ENCODE measurements around the gene ARHGEF16. TPM values are rescaled to one million over a fixed set of nuclear protein-coding genes. Genes with fewer than 3 reads are reported as not detected.

Gene ARHGEF16
- polyA plus RNA-seq, 1 of the 3 experiments (the other 2 are of a cell fraction): 0.18 TPM

DNA sequence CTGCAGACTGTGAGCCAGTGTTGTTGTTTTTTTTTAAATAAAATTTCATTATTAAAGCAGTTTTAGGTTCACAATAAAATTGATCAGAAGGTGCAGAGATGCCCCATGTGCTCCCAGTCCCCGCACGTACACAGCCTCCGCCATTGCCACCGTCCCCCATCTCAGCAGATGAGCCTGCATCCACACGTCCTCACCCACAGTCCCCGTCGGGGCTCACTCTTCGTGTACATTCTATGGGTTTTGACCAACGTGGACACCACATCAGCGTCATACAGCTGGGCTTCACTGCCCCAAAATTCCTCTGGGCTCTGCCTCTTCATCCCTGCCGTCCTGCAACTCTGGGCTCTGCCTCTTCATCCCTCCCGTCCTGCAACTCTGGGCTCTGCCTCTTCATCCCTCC is 11.6 kb upstream of the ARHGEF16 start:
- ChIA-PET CTCF (interaction anchor here (0.7 to 5.3 kb wide), 6 partner anchors 10 to 122 kb away, joined by 3 to 64 read pairs (median 4); no protein-coding TSS in a partner anchor), POLR2A (no interaction called here)
- Histone ChIP-seq H2AFZ (ENCODE audit: low read depth) (no peak overlapping the region), H4K20me1 (ENCODE audit: insufficient read depth) (no peaks in the 10 kb centered on the region), H3K36me3 (replicated peaks in 1 of 2; ENCODE audit: control insufficient read depth in 1 of 2, insufficient read depth in 2 of 2, low read length in 1 of 2) (no peaks in the 10 kb centered on the region), H3K9me3 (no peaks in the 10 kb centered on the region), H3K79me2 (ENCODE audit: insufficient read depth) (no peaks in the 10 kb centered on the region), H3K9me2 (no peaks in the 10 kb centered on the region), H3K9ac (no peak overlapping the region), H3K27ac (ENCODE audit: low read depth in 2 of 2, low read length in 1 of 2) (no peak overlapping the region), H3K4me1 (ENCODE audit: control insufficient read depth in 1 of 2, insufficient read depth in 2 of 2, low read depth in 1 of 2, low read length in 1 of 2) (no peaks in the 10 kb centered on the region), H3F3A (replicated peaks; ENCODE audit: insufficient read depth) (no peaks in the 10 kb centered on the region), H3K4me3 (ENCODE audit: low read depth in 2 of 2, low read length in 1 of 2) (no peak overlapping the region), H3K27me3 (ENCODE audit: insufficient read depth) (no peaks in the 10 kb centered on the region), H3K4me2 (no peak overlapping the region)
- 49% methylated on average over 12 of the region's 12 CpGs for WGBS (ENCODE audit: low lambda C conversion rate)
- TF ChIP-seq RAD21 (IDR thresholded peaks at IDR 0.05; ENCODE audit: low read length) (no peak), SMC3 (IDR thresholded peaks at IDR 0.05; ENCODE audit: low read depth, low read length) (no peak), FOXM1 (IDR thresholded peaks at IDR 0.05; ENCODE audit: low read depth) (no peak), NFIC (IDR thresholded peaks at IDR 0.05; ENCODE audit: borderline replicate concordance) (no peak), EP300 (IDR thresholded peaks at IDR 0.05; ENCODE audit: borderline replicate concordance in 1 of 2, low read depth in 1 of 2, low read length in 1 of 2) (no peak), TEAD4 (IDR thresholded peaks at IDR 0.05; ENCODE audit: borderline replicate concordance, insufficient read depth) (no peak), MXI1 (IDR thresholded peaks at IDR 0.05; ENCODE audit: low read depth, low read length) (no peak), YY1 (IDR thresholded peaks at IDR 0.05; ENCODE audit: low read depth) (no peak), RFX5 (IDR thresholded peaks at IDR 0.05; ENCODE audit: low read length) (no peak), ELF1 (IDR thresholded peaks at IDR 0.05) (no peak)
- TF ChIP-seq, protein P1, sequence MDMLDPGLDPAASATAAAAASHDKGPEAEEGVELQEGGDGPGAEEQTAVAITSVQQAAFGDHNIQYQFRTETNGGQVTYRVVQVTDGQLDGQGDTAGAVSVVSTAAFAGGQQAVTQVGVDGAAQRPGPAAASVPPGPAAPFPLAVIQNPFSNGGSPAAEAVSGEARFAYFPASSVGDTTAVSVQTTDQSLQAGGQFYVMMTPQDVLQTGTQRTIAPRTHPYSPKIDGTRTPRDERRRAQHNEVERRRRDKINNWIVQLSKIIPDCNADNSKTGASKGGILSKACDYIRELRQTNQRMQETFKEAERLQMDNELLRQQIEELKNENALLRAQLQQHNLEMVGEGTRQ (IDR thresholded peaks at IDR 0.05; ENCODE audit: borderline replicate concordance, low read depth, low read length): no peak
- TF ChIP-seq, protein P2, sequence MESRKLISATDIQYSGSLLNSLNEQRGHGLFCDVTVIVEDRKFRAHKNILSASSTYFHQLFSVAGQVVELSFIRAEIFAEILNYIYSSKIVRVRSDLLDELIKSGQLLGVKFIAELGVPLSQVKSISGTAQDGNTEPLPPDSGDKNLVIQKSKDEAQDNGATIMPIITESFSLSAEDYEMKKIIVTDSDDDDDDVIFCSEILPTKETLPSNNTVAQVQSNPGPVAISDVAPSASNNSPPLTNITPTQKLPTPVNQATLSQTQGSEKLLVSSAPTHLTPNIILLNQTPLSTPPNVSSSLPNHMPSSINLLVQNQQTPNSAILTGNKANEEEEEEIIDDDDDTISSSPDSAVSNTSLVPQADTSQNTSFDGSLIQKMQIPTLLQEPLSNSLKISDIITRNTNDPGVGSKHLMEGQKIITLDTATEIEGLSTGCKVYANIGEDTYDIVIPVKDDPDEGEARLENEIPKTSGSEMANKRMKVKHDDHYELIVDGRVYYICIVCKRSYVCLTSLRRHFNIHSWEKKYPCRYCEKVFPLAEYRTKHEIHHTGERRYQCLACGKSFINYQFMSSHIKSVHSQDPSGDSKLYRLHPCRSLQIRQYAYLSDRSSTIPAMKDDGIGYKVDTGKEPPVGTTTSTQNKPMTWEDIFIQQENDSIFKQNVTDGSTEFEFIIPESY (IDR thresholded peaks at IDR 0.05; ENCODE audit: borderline replicate concordance, low read depth): no peak
- TF ChIP-seq, protein P3, sequence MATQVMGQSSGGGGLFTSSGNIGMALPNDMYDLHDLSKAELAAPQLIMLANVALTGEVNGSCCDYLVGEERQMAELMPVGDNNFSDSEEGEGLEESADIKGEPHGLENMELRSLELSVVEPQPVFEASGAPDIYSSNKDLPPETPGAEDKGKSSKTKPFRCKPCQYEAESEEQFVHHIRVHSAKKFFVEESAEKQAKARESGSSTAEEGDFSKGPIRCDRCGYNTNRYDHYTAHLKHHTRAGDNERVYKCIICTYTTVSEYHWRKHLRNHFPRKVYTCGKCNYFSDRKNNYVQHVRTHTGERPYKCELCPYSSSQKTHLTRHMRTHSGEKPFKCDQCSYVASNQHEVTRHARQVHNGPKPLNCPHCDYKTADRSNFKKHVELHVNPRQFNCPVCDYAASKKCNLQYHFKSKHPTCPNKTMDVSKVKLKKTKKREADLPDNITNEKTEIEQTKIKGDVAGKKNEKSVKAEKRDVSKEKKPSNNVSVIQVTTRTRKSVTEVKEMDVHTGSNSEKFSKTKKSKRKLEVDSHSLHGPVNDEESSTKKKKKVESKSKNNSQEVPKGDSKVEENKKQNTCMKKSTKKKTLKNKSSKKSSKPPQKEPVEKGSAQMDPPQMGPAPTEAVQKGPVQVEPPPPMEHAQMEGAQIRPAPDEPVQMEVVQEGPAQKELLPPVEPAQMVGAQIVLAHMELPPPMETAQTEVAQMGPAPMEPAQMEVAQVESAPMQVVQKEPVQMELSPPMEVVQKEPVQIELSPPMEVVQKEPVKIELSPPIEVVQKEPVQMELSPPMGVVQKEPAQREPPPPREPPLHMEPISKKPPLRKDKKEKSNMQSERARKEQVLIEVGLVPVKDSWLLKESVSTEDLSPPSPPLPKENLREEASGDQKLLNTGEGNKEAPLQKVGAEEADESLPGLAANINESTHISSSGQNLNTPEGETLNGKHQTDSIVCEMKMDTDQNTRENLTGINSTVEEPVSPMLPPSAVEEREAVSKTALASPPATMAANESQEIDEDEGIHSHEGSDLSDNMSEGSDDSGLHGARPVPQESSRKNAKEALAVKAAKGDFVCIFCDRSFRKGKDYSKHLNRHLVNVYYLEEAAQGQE (IDR thresholded peaks at IDR 0.05; ENCODE audit: low read depth, low read length): no peak
- no peak for DNase-seq

All from SK-N-SH (cell line).